T-helper 22 cell (primary cell): ENCODE data around the gene LMF1.

Experiments
- DNase-seq: peaks from one replicate; pipeline ENCODE4 v3.0.0-alpha.2; 2020; ENCODE audit warnings: low read depth

Gene LMF1

DNA sequence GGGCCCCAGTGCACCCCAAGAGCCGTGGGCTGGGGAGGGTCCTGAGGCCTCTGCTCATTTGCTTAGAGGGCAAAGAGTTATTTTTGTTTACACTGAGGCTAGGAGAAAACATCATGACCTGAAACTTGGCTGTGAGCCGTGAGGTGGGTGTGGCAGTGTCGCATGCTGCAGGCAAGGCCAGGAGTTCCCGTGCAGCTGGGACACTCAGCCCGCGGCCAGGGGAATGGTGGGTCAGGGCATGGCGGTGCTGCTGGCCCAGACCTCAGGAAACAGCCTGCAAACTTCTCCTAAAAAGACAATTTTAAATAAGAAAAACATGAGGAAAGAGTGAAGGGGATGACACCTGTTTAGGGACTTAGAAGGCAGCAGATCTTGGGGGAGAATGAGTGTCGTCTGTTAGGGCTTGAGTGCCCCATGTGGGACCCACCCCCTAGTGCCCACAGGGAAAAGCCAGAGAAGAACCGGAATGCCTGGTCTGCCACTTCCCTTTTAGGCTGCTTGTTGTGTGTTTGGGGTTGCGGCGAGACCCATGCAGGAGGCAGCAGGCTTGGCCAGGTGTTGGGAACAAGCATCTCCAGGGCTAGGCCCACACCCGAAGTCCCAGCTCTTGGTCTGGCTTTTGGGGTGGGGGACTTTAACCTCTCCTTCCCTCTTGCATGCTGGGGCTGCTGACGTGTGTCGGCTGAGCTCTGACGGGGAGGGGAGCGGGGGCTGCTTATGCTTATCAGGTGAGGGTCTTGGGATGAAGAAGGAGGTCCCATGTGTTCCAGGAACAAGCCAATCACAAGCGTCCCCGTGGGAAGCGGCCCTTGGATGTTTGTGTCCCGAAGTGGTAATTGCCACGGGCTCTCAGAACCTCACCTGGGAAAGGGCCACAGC lies 89.3 kb downstream of the LMF1 start:
- DNase-seq = no peak

DNA sequence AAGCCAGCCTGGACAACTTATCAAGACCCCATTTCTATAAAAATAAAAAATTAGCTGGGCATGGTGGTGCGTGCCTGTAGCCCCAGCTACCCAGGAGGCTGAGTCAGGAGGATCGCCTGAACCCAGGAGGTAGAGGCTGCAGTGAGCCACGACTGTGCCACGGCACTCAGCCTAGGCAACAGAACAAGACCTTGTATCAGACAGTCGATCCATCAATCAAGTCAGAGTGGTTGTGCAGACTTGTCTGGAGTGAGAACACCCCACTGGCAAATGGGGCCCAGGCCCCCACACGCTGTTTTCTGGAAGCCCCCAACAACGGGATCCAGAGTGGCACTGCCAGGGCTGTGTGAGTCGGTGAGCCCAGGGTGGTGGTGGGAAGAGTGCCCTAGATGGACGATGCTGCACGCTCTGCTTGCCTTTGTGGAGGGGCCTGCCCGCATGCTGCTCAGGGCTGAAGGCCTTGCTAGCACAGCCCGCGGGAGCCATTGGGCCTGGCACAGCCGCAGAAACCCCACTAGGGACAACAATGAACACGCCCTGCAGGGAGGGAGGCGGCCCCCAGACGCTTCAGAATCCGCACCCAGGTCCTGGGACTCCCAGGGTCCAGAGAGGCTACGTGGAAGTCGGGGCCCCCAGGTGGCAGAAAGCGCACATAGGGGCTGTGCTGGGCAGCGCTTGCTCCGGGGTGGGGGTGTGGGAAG lies 90.2 kb downstream of the LMF1 start:
- DNase-seq = no peak

- DNase-seq = no peak
These were observed 90.8 kb downstream of the LMF1 start for GRCh38 chr16:879986-880385.

DNA sequence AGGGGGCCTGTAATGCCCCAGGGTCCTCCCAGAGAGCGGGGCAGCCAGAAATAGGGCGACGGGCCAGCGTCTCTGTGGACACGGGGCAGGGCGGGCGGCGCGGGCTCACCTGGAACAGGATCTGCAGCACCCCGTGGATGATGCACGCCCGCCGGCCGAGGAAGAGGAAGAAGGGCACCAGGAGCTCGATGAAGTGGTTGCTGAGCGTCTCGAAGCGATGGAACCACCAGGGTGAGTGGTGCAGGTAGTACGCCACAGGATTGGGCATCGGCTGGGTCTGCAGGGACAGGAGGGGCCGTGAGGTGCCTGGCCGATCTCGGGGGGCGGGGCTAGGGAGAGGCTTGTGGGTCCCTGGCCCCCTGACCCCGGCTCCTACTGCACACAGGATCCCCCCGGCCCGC lies 91.3 kb downstream of the LMF1 start:
- DNase-seq = no peak

GRCh38 chr16:878886-879285 lies 91.9 kb downstream of the LMF1 start:
- no peak for DNase-seq

DNA sequence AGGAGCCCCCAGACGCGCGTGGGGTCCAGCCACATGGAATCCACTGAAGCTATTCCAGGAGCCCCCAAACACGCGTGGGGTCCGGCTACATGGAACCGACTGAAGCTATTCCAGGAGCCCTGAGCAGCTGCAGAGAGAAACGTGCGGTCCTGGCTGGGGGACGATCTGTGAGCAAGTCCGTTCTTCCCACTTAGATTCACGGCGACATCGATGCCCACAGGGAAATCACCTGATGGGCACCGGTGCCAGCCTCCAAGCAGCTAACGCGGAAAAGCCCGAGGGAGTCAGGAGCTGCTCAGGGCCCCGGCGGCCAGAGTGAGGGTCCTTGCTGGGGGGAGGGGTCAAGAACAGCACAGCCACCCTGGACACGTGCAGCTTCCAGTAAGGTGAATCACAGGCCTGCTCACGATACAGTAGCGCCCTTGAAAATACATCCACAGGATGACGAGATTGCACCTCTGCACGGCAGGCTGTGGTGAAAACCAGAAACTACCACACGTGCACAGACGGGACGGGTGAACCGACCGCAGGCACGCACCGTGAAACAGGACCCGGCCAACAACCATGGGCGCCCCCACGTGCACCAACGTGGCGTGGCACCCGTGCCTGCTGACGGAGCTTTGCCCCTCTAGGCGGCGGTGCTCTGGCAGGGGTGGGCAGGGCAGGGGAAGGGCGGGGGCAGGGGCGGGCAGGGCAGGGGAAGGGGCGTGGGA lies 92.6 kb downstream of the LMF1 start:
- DNase-seq = no peak

DNA sequence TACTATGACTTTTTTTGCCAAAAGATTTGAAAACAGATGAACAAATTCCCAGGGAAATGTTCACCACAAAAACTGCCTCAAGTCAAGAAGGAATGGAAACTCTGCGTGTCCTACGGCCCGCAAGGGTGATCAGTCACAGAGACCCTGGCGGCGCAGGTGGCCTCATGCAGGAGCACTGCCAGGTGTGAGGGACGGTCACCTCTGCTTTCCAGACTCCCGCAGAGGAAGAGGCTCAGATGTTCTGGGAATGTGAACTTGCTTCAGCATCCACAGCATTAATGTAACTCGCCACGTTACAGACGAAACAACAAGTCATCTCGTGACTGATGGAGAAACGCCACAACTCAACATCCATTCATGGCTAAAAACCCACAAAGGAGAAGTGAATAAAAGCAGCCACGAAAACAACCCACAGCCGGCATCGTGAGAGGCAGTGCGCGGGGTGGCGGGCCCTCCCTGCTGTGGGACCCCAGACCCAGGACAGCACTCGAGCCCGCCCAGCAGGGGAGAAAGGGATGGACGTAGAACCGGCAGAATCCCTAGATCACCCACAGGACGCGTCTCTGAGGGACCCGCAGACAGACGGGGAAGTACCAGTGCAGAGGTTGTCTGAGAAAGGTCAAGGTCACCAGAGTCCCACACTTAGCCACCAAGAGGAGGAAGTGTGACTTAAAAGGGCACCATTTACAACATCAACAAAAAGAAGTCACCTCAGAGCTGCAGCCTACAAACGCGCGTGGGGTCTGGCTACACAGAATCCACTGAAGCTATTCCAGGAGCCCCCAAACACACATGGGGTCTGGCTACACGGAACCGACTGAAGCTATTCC lies 93.3 kb downstream of the LMF1 start:
- no peak for DNase-seq

DNA sequence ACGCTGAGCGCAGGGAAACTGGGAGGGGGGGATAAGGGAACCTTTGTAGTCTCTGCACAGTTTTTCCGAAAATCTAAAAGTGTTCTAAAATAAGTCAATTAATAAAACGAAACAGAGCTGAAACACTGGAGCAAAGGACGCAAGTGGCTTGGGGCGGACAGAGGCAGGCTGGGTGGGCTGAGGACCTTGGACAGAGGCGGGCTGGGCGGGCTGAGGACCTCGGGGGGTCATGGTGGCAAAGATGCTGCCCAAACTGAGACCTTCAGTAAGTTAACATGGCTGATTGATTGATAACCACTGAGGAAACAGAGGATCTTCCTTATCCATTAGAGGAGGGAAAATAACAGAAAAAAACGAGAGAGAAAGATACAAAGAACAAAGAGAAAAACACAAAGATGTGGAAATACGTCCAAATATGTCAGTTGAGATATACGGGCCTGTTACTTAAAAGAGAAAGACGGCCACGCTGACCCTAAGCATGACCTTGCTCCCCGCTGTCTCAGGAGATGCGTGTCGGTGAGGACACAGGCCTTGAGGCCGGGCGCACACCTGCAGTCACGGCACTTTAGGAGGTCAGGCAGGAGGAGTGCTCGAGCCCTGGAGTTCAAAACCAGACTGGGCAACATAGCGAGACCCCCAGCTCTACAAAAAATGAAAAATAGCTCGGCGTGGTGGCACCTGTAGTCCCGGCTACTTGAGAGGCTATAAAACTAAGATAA lies 94.1 kb downstream of the LMF1 start:
- DNase-seq = no peak

GRCh38 chr16:876041-876335 lies 94.8 kb downstream of the LMF1 start:
- no peak for DNase-seq

DNA sequence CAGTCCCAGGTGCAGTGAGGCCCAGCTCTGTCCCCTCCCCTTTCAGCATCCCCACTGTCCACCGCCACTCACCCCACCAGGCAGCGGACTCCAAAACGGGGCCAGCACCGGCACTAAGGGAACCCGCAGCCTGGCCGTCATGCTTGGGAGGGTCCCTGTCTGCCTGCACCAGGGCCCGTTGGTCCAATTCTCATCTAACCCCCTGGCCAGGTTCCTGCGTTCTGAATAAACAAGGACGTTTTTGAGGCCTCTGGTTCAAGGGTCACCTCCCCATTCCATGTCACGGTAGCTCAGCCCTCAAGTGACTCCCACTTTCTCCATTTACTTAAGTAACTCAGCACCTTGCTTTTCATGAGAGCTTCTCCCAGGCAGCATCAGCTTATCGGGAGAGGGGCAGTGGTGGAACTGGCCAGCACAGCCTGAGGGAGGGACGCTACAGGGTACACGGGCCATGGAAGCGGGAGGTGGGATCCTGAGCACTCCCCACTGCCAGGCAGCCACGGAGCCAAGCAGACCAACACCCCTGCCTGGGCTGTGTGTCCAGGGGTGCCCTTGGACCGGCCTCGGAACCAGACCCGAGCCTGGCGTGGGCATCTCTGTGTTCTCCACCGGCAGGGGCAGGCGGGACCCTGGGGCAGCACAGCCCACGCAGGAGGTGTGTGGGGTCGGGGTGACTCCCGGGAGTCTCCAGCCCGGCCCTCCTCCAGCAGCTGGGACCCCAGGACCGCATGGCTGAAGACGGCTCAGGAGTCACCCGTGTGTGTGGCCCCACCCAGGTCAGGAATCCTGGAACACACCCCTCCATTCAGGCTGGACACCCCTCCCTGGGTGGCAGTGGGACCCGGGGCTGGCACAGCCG lies 95.4 kb downstream of the LMF1 start:
- no peak for DNase-seq

DNA sequence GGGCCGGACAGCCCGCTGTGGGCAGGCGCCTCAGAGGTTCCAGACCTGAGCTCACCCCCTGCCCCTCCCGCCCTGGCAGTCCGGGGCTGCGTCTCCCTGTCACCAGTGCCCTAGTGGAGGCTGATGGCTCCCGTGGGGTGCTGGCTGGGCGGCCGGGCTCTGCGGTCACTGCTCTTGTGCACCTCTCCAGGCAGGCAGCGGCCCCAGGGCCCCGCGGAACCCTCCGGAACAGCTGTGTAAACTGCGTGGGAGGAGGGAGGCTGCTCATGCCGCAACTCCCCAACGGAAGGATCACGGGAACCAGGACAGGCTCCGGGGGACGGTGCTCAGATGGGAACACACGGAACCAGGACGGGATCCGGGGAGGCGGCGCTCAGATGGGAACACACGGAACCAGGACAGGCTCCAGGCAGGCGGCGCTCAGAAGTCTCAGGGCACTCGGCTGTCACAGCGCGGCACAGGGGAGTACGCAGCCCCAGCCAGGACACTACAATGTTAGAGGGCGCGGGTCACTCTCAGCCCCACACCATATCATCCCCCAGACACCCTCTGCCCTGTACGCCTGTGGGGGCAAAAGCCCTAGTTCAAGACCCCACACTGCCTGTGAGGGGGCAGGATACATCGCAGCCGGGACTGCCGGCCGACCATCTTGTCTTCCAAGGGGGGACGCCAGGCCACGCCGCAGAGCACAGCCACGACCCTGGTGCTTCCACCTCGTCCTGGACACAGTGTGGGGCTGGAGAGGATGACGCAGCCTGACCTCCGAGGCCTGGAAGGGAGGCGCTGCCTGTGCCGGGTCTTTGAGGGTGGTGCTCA lies 96.2 kb downstream of the LMF1 start:
- no peak for DNase-seq

DNA sequence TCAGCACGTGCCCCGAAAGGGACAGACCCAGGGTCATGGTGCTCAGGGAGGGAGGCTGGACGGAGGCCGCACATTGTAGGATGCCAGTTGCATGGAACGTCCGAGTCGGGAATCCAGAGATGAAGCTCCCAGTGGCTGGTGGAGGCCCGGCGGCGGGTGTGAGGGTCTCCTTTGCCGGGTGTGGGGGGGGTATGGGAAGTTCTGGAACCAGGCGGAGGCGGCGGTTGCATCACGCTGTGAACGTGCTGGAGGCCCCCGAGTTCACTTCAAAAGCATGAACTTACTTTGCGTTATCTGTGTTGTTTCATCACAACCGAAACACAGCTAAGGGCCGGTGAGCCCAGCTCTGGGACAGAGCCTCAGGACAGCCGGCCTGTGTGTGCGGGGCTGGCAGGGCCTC lies 96.9 kb downstream of the LMF1 start:
- no peak for DNase-seq

DNA sequence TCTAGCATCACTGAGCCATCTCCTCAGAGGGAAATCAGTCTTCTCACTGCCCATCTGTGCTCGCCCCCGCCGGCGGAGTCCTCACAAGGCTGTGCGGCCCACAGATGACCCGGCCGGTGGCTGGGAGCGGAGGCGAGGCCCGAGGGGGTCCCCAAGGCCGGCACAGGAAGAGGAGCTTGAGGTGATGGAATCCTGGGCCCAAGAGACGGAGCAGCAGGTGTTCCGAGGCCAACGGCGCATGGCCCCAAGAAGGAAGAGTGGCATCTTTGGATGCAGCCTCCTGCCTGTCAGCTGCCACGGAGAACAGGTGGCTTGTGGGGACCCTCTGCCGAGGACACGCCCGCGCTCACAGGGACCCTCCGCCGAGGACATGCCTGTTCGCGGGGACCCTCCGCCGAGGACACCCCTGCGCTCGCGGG lies 97.5 kb downstream of the LMF1 start:
- no peak for DNase-seq

DNA sequence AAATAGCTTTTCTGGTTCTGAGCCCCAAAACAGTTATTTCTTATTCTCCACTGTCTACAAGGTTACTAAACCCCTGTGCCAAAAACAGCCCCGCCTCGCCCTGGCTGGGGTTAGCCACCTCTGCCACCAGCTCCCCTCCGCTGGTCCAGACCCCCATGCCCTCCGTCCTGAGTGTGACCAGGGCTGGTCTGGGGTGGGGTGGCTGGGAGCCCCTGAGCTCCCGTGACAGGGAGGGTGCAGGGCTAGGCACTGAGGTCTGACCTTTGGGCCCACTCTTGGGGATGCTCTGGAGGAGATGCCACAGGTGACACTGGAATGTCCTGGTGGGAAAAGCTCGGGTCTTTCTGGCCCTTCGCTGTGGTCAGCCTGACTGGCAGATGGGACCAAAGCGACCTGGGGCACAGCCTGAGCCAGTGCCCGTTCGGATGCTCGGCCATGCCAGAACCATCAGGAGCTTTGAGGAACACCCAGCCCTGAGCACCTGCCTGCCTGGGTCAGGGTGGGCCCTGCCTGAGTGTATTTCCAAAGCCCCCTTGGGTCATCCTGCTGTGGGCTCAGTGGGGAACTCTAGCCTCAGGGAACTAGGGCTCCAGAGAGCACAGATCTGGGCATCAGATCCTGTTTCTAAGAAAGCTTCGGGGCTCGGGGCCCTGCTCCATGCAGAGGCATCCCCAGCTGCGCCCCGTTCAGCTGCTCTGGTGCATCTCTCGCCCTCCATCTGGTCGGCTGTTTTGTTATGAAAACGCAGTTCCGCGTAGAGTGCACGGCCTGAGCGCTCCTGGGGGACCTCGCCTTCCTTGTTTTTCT lies 98.1 kb downstream of the LMF1 start:
- DNase-seq = no peak

DNA sequence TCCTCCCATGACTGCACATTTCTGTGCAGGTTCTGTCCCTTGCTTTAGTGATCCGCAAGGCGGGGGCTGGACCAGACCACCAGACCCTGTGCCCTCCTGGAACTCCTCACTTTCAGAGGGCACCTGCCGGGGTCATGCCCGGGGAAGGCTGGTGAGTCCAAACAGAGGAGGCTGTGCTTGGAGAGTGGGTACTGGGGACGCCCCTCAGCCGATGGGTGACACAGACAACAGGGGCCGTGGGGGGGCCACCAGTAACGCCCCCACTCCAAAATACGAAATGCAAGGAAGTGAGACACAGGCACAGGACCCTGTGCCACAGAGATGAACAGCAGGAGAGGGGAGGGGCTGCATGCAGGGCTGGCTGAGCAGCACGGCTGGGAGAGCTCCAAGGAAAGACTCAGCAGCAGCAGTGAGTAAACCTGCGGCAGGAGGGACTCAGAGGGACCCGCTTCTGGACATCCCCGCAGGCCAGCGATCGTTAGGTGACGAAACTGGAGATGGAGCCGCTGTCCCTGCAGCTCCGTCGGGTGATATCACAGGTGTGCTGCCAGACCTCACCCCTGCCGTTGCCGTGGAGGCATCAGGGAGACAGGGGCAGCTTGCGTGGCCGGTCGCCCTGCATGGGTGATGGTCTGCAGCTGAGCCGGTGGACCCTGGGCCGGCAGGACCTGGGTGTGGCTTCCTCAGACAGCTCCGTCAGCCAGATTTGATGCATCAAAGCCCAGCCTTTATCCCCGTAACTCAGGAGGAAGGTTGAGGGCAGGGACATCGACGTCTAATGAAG lies 99.0 kb downstream of the LMF1 start:
- no peak for DNase-seq

DNA sequence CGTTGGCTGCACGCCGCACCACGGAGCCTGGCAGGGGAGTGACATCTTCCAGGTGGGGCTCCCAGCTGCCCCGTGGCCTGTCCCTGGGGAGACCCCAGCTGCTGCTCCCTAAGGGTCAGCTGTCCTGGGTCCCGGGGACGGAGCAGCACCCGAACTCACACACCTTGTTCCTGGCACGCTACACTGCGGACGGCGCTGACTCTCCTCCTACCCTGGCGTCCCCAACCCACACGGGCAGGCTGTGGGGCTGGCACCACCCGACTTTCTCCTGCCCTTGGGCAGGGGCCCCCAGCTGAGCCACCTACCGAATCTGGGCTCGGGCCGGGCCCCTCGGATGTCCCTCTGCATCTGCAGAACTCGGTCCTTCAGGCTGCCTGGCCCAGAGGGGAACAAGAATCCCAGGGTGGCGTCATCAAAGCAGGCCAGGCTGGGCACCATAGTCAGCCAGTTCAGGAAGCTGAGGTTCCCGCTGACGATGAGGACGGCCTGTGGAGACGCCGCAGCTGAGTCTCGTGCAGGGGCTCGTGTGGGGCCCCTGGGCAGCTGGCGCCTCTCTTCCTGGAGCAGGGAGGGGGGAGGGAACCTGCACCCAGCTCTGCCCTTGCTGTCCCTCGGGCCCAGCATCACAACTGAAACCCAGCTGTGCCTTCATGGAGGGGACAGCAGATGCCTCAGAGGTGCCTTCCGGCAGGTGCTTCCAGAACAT lies 99.8 kb downstream of the LMF1 start:
- no peak for DNase-seq
